Spleen (tissue), 7 donors: ENCODE results near the gene ZDHHC11B.
"Not testable (repeated sequence)": the region's sequence is repeated elsewhere in the genome, so short reads cannot be mapped to it uniquely, and the experiment has no call there.

Source experiments
- POLR2A ChIP-seq, 3 donors: fragments of 450-650 bp; IDR thresholded peaks; one replicate each; pipeline ENCODE4 v1.5.1; 2017; ENCODE audit warnings: antibody characterized with exemption in 3 of 3, mild to moderate bottlenecking in 1 of 3
- POLR2AphosphoS5 ChIP-seq, 3 donors: sonication (generic); formaldehyde crosslinking; IDR thresholded peaks; one replicate each; pipeline ENCODE4 v1.5.1; 2017; ENCODE audit warnings: antibody characterized with exemption in 3 of 3
- TF ChIP-seq, protein P1 (sequence below), 11 experiments: fragments of 200-600 bp in 7 of 11; fragments of 450-650 bp in 4 of 11; sonication (generic) in 4 of 11; IDR thresholded peaks in 8 of 11; conservative IDR thresholded peaks in 3 of 11; 1 replicate in 7 of 11; 2 replicates in 4 of 11; pipeline versions ENCODE4 v1.4.0 to v1.8.0; 2016 to 2021; ENCODE audit warnings: antibody characterized with exemption in 11 of 11, inconsistent platforms in 4 of 11, mild to moderate bottlenecking in 1 of 11
- donor health status: DM: no; HTN: no; CAD: no; lungs with moderate emphysema.
- donor health status: DM: no; HTN: no; CAD: no.
- donor health status: DM: no; HTN: no; CAD: no.

DNA sequence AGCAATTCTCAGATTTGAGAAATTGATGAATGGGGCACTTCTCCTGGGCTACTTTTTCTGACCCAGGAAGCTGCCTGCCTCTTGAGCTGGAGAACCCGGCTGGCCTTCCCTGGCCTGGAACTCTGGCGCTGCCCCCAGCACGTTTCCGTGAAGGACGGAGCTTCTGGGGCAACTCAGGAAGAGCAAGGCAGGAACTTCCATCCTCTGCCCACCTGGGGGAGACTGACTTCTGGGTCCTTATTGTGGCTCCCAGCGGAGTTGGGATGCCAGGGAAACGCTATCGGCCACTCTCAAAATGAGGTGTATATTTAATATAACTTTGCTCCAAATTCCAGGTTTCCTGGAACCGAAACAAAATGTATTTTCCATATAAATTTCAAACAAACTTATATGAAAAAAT, 57.4 kb downstream of the ZDHHC11B start:
- TF ChIP-seq POLR2A, POLR2AphosphoS5 (IDR thresholded peaks at IDR 0.05): not testable (repeated sequence)
- TF ChIP-seq, protein P1, sequence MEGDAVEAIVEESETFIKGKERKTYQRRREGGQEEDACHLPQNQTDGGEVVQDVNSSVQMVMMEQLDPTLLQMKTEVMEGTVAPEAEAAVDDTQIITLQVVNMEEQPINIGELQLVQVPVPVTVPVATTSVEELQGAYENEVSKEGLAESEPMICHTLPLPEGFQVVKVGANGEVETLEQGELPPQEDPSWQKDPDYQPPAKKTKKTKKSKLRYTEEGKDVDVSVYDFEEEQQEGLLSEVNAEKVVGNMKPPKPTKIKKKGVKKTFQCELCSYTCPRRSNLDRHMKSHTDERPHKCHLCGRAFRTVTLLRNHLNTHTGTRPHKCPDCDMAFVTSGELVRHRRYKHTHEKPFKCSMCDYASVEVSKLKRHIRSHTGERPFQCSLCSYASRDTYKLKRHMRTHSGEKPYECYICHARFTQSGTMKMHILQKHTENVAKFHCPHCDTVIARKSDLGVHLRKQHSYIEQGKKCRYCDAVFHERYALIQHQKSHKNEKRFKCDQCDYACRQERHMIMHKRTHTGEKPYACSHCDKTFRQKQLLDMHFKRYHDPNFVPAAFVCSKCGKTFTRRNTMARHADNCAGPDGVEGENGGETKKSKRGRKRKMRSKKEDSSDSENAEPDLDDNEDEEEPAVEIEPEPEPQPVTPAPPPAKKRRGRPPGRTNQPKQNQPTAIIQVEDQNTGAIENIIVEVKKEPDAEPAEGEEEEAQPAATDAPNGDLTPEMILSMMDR (IDR thresholded peaks at IDR 0.05 in 8 of 11, conservative IDR thresholded peaks at IDR 0.05 in 3 of 11) = not testable (repeated sequence)
